GM19463 (cell line): ENCODE measurements around the gene PRKCH.
"Not testable (repeated sequence)": the region's sequence is repeated elsewhere in the genome, so short reads cannot be mapped to it uniquely, and the experiment has no call there.

Experiments used
- ATAC-seq: cut with Tn5 transposase; IDR thresholded peaks from one replicate; pipeline ENCODE4 v1.9.1; 2021; ENCODE audit warnings: mild to moderate bottlenecking, moderate library complexity; ENCODE audit not compliant: unreplicated experiment

Gene PRKCH

DNA sequence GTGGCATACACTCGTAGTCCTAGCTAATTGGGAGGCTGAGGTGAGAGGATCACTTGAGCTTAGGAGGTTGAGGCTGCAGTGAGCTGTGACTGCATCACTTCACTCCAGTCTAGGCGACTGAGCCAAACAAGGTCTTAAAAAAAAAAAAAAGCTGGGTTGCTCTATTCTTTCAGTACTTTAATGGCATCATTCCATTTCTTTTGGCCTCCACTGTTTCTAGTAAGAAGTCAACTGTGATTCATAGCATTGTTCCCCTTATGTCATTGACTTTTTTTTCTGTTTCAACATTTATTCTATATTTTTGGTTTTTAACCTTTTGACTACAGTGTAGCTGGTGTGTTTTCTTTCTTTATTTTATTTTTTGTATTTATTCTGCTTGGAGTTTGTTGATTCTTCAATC is 16.7 kb upstream of the PRKCH start:
- no peak for ATAC-seq

DNA sequence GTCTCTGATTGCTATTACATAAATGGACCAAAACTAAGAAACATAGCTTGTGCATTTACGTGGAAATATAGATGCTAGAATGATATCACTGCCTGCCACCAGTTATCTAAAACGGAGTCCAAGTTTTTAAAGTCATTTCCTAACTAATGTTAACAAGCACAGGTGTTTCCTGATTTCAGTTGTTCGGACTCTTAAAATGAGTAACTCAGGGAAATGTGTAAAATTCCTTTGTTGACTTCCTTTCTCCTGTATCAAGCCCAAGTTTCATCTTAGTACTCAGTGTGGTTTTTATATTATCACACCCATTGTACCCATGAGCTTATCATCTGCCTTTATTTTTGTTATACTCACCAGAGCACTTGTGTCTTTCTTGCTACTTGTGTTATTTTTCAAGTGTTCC is 13.2 kb upstream of the PRKCH start:
- no peak for ATAC-seq

DNA sequence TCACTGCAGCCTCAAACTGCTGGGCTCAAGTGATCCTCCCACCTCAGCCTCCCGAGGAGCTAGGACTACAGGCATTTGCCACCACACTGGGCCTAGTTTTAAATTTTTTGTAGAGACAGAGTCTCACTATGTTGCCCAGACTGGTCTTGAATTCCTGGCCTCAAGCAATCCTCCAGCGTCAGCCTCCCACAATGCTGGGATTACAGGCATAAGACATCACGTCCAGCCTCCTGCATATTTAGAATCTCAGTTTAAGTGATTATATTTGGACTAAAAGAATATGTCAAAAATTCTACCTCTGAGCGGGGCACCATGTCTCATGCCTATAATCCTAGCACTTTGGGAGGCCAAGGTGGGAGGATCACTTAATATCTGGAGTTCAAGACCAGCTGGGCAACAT is 12.7 kb upstream of the PRKCH start:
- ATAC-seq, result not testable (repeated sequence)

DNA sequence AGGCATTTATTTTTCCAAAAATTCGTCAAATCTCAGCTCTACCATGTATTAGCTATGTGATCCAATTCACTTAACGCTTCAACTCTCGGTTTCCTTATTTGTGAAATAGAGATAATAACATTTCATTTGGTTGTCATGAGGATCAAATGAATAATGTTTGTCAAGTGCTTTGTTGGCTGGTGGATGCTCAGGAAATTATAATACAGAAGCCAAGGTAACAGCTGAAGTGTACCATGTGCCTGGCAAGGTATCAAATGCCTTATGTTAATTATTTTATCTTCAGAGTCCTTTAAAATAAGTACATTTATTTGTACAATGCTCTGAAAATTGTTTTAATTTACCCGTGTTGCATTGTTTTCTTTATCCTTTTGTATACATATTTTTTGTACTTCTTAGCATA is 6.1 kb upstream of the PRKCH start:
- ATAC-seq, result no peak

DNA sequence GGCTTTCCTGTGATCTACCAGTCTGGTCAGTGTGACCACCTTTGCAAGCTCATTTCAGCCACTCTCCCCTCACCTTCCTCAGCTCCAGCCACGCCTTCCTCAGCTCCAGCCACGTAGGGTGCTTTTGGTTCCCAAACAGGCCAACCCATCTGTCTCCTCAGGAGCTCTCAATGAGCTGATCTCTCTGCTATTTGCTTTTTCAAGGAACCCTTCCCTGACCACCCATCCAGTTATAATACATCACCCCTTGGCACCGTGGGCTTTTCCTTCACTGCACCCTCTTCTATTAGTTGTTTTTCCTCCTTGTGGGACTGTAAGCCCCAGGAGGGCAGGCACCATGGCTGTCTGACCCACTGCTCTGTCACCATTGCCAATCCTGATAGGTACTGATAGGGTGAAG is 2.3 kb upstream of the PRKCH start:
- no peak for ATAC-seq

DNA sequence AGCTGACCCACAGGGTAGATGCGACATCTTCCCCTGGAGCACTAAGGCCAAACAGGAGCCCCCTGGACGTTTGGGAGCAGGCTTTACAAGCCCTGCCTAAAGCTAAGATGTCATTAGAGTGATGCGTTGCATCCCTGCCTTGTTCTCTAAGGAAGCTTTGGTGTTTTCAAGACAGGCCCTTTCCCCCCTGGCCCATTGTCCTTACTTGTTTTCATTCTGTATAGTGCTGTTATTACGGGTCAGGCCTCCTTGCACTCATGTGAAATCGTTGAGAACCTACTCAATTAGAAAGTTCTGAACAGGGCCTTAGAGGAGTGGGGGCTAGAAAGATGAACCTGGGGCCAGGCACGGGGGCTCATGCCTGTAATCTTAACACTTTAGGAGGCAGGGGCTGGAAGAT is 1.7 kb upstream of the PRKCH start:
- ATAC-seq, result no peak

DNA sequence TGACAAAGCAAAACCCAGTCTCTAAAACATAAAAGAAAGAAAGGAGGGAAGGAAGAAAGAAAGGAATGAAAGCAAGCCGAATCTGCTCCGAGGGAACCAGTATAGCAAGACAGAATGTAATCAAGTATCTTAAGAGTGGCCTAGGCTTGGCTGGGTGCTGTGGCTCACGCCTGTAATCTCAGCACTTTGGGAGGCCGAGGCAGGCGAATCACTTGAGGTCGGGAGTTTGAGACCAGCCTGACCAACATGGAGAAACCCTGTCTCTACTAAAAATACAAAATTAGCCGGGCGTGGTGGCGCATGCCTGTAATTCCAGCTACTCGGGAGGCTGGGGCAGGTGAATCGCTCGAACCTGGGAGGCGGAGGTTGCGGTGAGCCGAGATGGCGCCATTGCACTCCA is 1.2 kb upstream of the PRKCH start:
- ATAC-seq, result not testable (repeated sequence)

- no peak for ATAC-seq
Measured at GRCh38 chr14:61320806-61321384, 484 bp upstream of the PRKCH start.

- ATAC-seq, result peak; percentile 14
Measured at GRCh38 chr14:61322011-61322798, 826 bp downstream of the PRKCH start.

DNA sequence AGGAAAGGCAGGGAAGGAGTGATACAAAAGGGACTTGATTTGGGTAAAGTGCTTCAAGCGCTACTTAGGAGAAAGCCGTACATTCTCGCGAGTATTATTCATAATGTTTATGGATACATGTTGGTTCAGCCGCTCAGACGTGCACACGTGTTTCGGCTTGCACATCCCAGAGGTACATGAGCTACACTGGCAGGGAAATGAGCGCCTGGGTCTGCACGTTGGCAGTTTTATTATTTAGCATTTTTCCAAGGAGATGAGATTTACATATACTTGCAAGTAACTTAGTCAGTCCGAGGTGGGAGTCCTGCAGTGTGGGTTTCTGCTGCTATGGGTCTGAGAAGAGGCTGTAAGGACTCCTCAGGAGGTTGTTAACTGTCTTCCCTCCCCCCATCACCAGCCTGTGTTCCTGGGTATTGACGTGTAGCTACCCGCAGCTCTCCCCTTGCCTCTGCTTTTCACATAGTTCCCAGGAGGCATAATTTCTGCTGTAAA is 1.5 kb downstream of the PRKCH start:
- no peak for ATAC-seq

- no peak for ATAC-seq
Measured at GRCh38 chr14:61323970-61324369, 2.6 kb downstream of the PRKCH start.

- no peak for ATAC-seq
Measured at GRCh38 chr14:61325166-61325565, 3.8 kb downstream of the PRKCH start.

DNA sequence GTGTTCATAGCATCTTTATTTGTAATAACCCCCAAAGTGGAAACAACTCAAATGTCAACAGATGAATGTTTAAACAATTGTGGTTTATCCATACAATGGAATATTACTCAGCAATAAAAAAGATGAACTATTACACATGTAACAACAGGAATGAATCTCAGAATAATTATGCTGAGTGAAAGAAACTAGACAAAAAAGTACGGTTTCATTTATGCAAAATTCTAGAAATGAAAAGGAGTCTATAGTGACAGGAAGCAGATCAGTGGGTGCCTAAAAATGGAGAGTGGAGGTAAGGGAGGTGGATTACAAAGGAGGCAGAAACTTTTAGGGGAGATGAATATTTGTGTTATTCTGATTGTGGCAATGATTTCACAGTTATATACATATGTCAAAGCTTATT is 4.8 kb downstream of the PRKCH start:
- no peak for ATAC-seq

DNA sequence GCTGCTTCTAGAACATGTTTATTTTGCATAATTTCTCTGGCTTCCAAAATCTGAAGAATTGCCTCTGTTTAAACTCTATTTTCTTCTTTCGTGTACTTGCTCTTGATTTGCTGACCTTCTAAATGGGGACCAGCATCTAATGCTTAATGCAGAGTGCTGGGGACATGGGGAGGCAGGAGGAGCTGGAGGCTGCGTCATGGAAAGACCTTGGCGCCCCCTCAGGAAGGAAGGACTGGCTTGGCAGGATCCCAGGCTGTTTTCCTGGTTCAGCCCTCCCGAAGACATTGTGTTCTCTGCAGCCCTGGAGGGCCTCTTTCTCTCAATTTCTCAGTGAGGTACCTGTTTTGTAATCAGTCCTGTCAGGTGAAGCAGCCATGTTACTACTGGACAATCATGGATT is 5.5 kb downstream of the PRKCH start:
- no peak for ATAC-seq

DNA sequence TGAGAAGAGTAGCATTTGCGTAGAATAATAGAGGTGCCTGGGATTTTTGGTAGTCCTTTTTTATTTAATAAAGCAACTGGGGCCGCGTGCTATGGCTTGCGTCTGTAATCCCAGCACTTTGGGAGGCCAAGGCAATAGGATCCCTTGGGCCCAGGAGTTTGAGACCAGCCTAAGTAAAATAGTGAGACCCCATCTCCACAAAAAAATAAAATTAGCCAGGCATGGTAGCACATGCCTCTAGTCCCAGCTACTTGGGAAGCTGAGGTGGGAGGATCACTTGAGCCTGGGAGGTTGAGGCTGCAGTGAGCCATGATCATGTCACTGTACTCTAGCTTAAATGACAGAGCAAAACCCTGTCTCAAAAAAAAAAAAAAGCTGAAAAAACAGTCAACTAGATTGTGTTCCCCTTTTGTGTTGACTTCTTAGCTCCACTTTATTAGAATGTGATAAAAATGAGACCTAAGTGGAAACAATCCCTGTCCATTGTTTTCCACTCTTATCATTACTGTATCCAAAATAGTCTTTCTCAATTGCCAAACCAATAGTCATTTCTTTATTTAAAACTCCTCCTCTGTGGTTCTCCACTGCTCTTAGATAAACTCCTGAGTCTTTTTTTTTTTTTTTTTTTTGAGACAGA is 7.4 kb downstream of the PRKCH start:
- ATAC-seq, result no peak

GRCh38 chr14:61329478-61330051 is 8.2 kb downstream of the PRKCH start:
- no peak for ATAC-seq

DNA sequence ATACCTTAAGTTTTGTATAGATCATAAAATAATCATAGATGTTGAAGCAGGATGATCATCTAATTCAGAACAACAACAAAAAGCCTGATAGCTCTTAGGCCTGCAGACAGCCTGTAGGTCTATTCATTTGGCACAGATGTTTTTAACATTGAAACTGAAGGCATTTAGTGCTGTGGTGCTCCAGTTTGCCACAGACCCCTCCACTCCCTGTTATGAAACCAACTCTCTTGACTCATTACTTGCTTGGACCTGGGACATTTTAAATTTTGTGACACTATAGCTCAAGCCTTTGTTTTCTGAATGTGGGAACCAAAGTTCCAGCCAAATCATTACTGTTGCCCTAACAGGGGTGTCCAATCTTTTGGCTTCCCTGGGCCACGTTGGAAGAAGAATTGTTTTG is 9.1 kb downstream of the PRKCH start:
- no peak for ATAC-seq

GRCh38 chr14:61331992-61332657 is 10.7 kb downstream of the PRKCH start:
- ATAC-seq, result no peak

GRCh38 chr14:61332658-61333029 is 11.3 kb downstream of the PRKCH start:
- no peak for ATAC-seq

- ATAC-seq, result no peak
Measured at GRCh38 chr14:61333087-61333486, 11.7 kb downstream of the PRKCH start.

GRCh38 chr14:61334197-61334701 is 12.9 kb downstream of the PRKCH start:
- no peak for ATAC-seq
